NCI-H1417 (cell line): Measurements from ENCODE around the gene DONSON.
A peak's percentile ranks its signal among the peaks of the same experiment; 100 is the strongest.

Experiments
- DNase-seq, 3 experiments: peaks; one replicate each; lab custom pipeline; 2025; lab: John Stamatoyannopoulos, UW

DONSON gene

GRCh38 chr21:33562389-33562788 is 26.1 kb downstream of the DONSON start:
- no peak for DNase-seq

GRCh38 chr21:33561373-33561772 is 27.1 kb downstream of the DONSON start:
- no peak for DNase-seq

- no peak for DNase-seq
Observed at GRCh38 chr21:33560965-33561364, 27.5 kb downstream of the DONSON start.

- no peak for DNase-seq
Observed at GRCh38 chr21:33559813-33560212, 28.7 kb downstream of the DONSON start.

- DNase-seq = no peak
Observed at GRCh38 chr21:33558777-33559421, 29.6 kb downstream of the DONSON start.

- DNase-seq = no peak
Observed at GRCh38 chr21:33557447-33557846, 31.0 kb downstream of the DONSON start.

- no peak for DNase-seq
Observed at GRCh38 chr21:33554982-33555344, 33.5 kb downstream of the DONSON start.

- no peak for DNase-seq
Observed at GRCh38 chr21:33554236-33554981, 34.1 kb downstream of the DONSON start.

- DNase-seq = no peak
Observed at GRCh38 chr21:33552999-33553598, 35.4 kb downstream of the DONSON start.

- DNase-seq = no peak
Observed at GRCh38 chr21:33552093-33552998, 36.1 kb downstream of the DONSON start.

- no peak for DNase-seq
Observed at GRCh38 chr21:33551664-33552063, 36.8 kb downstream of the DONSON start.

GRCh38 chr21:33550772-33551660 is 37.5 kb downstream of the DONSON start:
- DNase-seq = no peak

- DNase-seq = no peak
Observed at GRCh38 chr21:33549848-33550771, 38.4 kb downstream of the DONSON start.

GRCh38 chr21:33546086-33546485 is 42.4 kb downstream of the DONSON start:
- DNase-seq = no peak

GRCh38 chr21:33544451-33545195 is 43.9 kb downstream of the DONSON start:
- no peak for DNase-seq

- DNase-seq = no peak
Observed at GRCh38 chr21:33543505-33544129, 44.9 kb downstream of the DONSON start.

GRCh38 chr21:33542640-33543504 is 45.6 kb downstream of the DONSON start, which contains the start of gene SON:
Gene SON, plus strand, starts transcription at chr21:33543038. Its CDS starts 55 bp downstream, at chr21:33543093.
- DNase-seq = peak; percentile 99 to 100 (median 99)
